Osteoblast (primary cell): ENCODE results near the gene SELENBP1. TPM values are rescaled to one million over a fixed set of nuclear protein-coding genes. Genes with fewer than 3 reads are reported as not detected.

Experiments used
- DNase-seq: peaks from one replicate; pipeline ENCODE4 v3.0.0; 2011; ENCODE audit warnings: low spot score, mixed read lengths; ENCODE audit not compliant: insufficient read length; ENCODE audit errors: missing footprints
- H2AFZ ChIP-seq: 2 replicates; pipeline ENCODE4 v1.6.0; 2011; ENCODE audit warnings: mild to moderate bottlenecking, low read length
- H3K27ac ChIP-seq: 2 replicates; pipeline ENCODE4 v1.5.1; 2011; ENCODE audit warnings: mild to moderate bottlenecking, low read depth, low read length, moderate library complexity
- H3K27me3 ChIP-seq: 2 replicates; pipeline ENCODE4 v1.6.0; 2012; ENCODE audit warnings: mild to moderate bottlenecking, control low read depth, inconsistent platforms, low read length, moderate library complexity; ENCODE audit not compliant: insufficient read depth
- H3K36me3 ChIP-seq: 2 replicates; pipeline ENCODE4 v1.5.1; 2011; ENCODE audit warnings: mild to moderate bottlenecking, low read length, control low read depth, moderate library complexity; ENCODE audit not compliant: insufficient read depth
- H3K4me1 ChIP-seq: 2 replicates; pipeline ENCODE4 v1.5.1; 2011; ENCODE audit warnings: mild to moderate bottlenecking, low read length, control low read depth, moderate library complexity; ENCODE audit not compliant: insufficient read depth
- H3K4me2 ChIP-seq: 2 replicates; pipeline ENCODE4 v1.6.0; 2011; ENCODE audit warnings: mild to moderate bottlenecking, low read length; ENCODE audit not compliant: insufficient read depth
- H3K4me3 ChIP-seq: fragments of 200-600 bp; sonication (generic); 3 replicates; pipeline ENCODE4 v1.5.1; 2012; ENCODE audit warnings: mild to moderate bottlenecking, low read length, inconsistent platforms; ENCODE audit not compliant: insufficient read depth
- H3K79me2 ChIP-seq: 2 replicates; pipeline ENCODE4 v1.6.0; 2012; ENCODE audit warnings: mild to moderate bottlenecking, low read length, control low read depth, inconsistent platforms; ENCODE audit not compliant: insufficient read depth
- H3K9me3 ChIP-seq: 2 replicates; pipeline ENCODE4 v1.5.1; 2011; ENCODE audit warnings: low read depth, low read length, control low read depth
- H4K20me1 ChIP-seq: 2 replicates; pipeline ENCODE4 v1.6.0; 2012; ENCODE audit warnings: mild to moderate bottlenecking, low read length, control low read depth; ENCODE audit not compliant: insufficient read depth
- total RNA-seq: library from RNA; depleted of rRNA; stranded (reverse); fragments of >200 nt; gene quantifications from 2 replicates; pipeline ENCODE4 v1.2.3, GENCODE V29; 2012
- TF ChIP-seq, protein P1 (sequence below): IDR thresholded peaks from 2 replicates; pipeline ENCODE4 v1.5.1; 2011; ENCODE audit warnings: mild to moderate bottlenecking, low read depth, low read length, moderate library complexity; ENCODE audit errors: extremely low read depth

SELENBP1 gene
- total RNA-seq, 1 donor = 42.0 TPM

DNA sequence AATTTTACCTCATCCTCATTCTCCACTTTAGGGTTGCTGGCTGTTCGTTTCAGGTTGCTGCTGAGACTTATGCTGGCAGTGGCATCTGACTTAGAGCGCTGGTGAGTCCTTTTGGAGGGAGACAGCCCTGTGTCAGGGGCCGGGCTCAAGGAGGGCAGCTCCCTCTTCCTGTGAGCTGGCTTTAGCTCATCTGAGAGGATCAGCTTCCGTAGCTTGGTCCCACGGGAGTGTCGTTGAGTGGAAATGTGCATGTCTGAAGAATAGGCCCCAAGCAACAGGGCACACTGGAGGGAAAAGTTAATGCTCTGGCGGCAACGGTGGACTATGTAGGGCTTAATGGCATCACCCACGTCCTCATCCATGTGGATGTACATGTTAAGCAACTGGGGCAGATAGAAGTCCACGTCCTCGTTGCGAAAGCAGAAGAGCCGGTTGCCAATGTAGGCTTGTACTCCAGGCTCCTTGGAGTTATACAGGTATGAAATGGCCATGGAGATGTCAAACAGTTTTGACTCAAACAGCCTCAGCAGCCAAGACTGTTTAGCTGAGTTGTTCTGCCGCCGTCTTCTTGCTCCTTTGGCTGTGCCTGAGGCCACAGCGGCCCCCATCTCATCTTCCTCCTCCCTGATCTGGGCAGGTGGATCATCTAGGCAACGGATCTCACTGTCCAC lies 56.8 kb downstream of the SELENBP1 start:
- Histone ChIP-seq H2AFZ (no peak overlapping the region), H4K20me1 (peaks cover 55% of the 10 kb centered on the region), H3K27ac (no peak overlapping the region), H3K4me2 (no peak overlapping the region), H3K4me1 (peaks cover 39% of the 10 kb centered on the region), H3K27me3 (no peaks in the 10 kb centered on the region), H3K4me3 (no peak overlapping the region), H3K36me3 (peaks cover 45% of the 10 kb centered on the region), H3K79me2 (peaks cover 47% of the 10 kb centered on the region), H3K9me3 (no peaks in the 10 kb centered on the region)
- peak; percentile 37 for DNase-seq
- TF ChIP-seq, protein P1, sequence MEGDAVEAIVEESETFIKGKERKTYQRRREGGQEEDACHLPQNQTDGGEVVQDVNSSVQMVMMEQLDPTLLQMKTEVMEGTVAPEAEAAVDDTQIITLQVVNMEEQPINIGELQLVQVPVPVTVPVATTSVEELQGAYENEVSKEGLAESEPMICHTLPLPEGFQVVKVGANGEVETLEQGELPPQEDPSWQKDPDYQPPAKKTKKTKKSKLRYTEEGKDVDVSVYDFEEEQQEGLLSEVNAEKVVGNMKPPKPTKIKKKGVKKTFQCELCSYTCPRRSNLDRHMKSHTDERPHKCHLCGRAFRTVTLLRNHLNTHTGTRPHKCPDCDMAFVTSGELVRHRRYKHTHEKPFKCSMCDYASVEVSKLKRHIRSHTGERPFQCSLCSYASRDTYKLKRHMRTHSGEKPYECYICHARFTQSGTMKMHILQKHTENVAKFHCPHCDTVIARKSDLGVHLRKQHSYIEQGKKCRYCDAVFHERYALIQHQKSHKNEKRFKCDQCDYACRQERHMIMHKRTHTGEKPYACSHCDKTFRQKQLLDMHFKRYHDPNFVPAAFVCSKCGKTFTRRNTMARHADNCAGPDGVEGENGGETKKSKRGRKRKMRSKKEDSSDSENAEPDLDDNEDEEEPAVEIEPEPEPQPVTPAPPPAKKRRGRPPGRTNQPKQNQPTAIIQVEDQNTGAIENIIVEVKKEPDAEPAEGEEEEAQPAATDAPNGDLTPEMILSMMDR = no peak

Other genes with a start within 250 kb of the SELENBP1 start
- 1.5 and 2.2 TPM in 2 replicates for gene SEMA6C, start 226.1 kb downstream of the SELENBP1 start, total RNA-seq
- not detected in 2 replicates for gene TNFAIP8L2, start 216.1 kb downstream of the SELENBP1 start, total RNA-seq
- 10.6 and 12.7 TPM in 2 replicates for gene LYSMD1, start 206.8 kb downstream of the SELENBP1 start, total RNA-seq
- 25.3 and 26.8 TPM in 2 replicates for gene SCNM1, start 206.6 kb downstream of the SELENBP1 start, total RNA-seq
- gene TMOD4, start 196.7 kb downstream of the SELENBP1 start, total RNA-seq = 0.36 TPM in 1 of 2 replicates, not detected in the other
- gene VPS72, start 182.5 kb downstream of the SELENBP1 start, total RNA-seq = 34.7 and 35.1 TPM in 2 replicates
- gene PIP5K1A, start 174.2 kb downstream of the SELENBP1 start, total RNA-seq = 64.5 and 67.7 TPM in 2 replicates
- gene PSMD4, start 118.0 kb downstream of the SELENBP1 start, total RNA-seq = 140 and 150 TPM in 2 replicates
- gene ZNF687, start 90.4 kb downstream of the SELENBP1 start, total RNA-seq = 15.9 and 16.5 TPM in 2 replicates
- gene PI4KB, start 45.3 kb downstream of the SELENBP1 start, total RNA-seq = 43.3 and 43.8 TPM in 2 replicates
- gene RFX5, start 25.5 kb downstream of the SELENBP1 start, total RNA-seq = 22.4 and 24.2 TPM in 2 replicates
- gene PSMB4, start 26.9 kb upstream of the SELENBP1 start, total RNA-seq = 362 and 375 TPM in 2 replicates
- 26.8 and 56.9 TPM in 2 replicates for gene POGZ, start 86.8 kb upstream of the SELENBP1 start, total RNA-seq
- not detected in 2 replicates for gene CGN, start 138.7 kb upstream of the SELENBP1 start, total RNA-seq
- gene TUFT1, start 167.6 kb upstream of the SELENBP1 start, total RNA-seq = 12.7 and 16.3 TPM in 2 replicates
- 23.5 and 25.6 TPM in 2 replicates for gene SNX27, start 239.3 kb upstream of the SELENBP1 start, total RNA-seq